ENCODE measurements around the gene PHLDB1.

Gene PHLDB1

DNA sequence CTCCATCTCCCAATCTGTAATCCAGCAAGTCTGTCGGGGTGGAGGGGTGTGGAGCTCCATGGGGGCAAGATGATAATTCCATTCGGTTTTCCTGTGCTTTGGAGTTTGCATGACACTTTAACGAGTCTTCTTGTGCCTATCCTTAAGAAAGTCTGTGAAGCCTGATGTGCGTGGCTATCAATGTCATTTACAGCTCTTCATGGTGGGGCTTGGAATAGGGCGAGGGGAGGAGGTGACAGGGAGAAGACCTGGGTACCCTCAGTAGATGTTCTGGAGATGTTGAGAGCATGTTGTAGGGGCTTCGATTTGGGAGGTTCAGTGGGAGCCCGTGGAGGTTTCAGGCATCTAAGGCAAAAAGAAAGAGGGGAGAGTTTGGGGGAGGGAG lies 579 bp upstream of the PHLDB1 start:
- no peaks in the 10 kb centered on the region for H3K9me2 ChIP-seq (replicated peaks; ENCODE audit: control insufficient read depth, low read length)
- no peak overlapping the region for H3K4me3 ChIP-seq (ENCODE audit: low read length)
- no peak overlapping the region for H3K27ac ChIP-seq (ENCODE audit: low read depth, low read length)
- no peaks in the 10 kb centered on the region for H3K9me3 ChIP-seq (ENCODE audit: control insufficient read depth, insufficient read depth, low read length)
- peaks cover 17% of the 10 kb centered on the region for H3F3A ChIP-seq (ENCODE audit: control insufficient read depth, insufficient read depth)
- no peak overlapping the region for H3K4me2 ChIP-seq (ENCODE audit: low read length)
- peaks cover 38% of the 10 kb centered on the region for H3K4me1 ChIP-seq (ENCODE audit: control insufficient read depth, low read length)
- H3K79me2 ChIP-seq (ENCODE audit: control insufficient read depth, low read length), result no peaks in the 10 kb centered on the region
- peaks cover 45% of the 10 kb centered on the region for H3K27me3 ChIP-seq (ENCODE audit: control insufficient read depth, low read length)
- TF ChIP-seq EZH2phosphoT487 (IDR thresholded peaks at IDR 0.05; ENCODE audit: borderline replicate concordance, low read length), result no peak
- TF ChIP-seq, protein P1, sequence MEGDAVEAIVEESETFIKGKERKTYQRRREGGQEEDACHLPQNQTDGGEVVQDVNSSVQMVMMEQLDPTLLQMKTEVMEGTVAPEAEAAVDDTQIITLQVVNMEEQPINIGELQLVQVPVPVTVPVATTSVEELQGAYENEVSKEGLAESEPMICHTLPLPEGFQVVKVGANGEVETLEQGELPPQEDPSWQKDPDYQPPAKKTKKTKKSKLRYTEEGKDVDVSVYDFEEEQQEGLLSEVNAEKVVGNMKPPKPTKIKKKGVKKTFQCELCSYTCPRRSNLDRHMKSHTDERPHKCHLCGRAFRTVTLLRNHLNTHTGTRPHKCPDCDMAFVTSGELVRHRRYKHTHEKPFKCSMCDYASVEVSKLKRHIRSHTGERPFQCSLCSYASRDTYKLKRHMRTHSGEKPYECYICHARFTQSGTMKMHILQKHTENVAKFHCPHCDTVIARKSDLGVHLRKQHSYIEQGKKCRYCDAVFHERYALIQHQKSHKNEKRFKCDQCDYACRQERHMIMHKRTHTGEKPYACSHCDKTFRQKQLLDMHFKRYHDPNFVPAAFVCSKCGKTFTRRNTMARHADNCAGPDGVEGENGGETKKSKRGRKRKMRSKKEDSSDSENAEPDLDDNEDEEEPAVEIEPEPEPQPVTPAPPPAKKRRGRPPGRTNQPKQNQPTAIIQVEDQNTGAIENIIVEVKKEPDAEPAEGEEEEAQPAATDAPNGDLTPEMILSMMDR (IDR thresholded peaks at IDR 0.05; ENCODE audit: low read depth, low read length, poor library complexity, severe bottlenecking), result no peak
- H4K20me1 ChIP-seq (ENCODE audit: control insufficient read depth, insufficient read depth, low read depth, low read length), result no peaks in the 10 kb centered on the region
- H3K36me3 ChIP-seq (ENCODE audit: control insufficient read depth, low read length), result peaks cover 6% of the 10 kb centered on the region

DNA sequence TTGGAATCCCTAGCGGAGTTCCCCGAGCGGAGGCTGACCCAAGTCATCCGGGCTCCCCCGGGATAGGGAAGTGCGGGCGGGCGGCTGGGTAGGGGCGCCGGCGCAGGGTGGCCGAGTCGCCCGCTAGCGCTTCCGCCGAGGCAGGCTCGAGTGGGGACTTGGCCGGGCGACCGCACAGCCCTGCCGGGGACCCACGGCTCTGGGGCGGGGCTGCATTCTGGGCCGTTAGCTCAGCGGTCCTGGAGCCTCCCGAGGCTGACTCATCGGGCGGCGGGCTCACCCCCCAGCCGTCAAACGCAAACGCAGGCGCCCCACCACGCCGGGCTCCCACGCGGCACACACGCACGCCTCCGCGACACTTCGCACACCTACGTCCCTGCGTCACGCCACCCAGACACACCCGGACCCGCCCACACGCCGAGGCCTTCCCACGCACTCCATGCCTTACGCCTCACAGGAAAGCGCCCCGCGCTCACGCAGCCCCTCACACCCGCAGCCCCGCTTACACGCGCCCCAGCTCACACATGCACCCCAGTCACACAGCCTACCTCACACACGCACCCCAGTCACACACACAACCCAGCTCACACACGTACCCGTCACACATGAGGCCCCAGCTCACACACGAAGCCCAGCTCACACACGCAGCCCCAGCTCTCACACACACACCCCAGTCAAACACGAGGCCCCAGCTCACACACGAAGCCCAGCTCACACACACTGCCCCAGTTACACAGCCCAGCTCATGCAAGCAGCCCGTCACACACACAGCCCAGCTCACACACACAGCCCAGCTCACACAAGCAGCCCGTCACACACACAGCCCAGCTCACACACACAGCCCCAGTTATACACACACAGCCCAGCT lies 1.2 kb downstream of the PHLDB1 start:
- Histone ChIP-seq H4K20me1 (ENCODE audit: control insufficient read depth, insufficient read depth, low read depth, low read length) (no peaks in the 10 kb centered on the region), H3K4me1 (ENCODE audit: control insufficient read depth, low read length) (peaks cover 38% of the 10 kb centered on the region), H3K4me3 (ENCODE audit: low read length) (peak overlapping the region; percentile 67), H3K9me3 (ENCODE audit: control insufficient read depth, insufficient read depth, low read length) (no peaks in the 10 kb centered on the region), H3K79me2 (ENCODE audit: control insufficient read depth, low read length) (no peaks in the 10 kb centered on the region), H3K27me3 (ENCODE audit: control insufficient read depth, low read length) (peaks cover 57% of the 10 kb centered on the region), H3F3A (ENCODE audit: control insufficient read depth, insufficient read depth) (peaks cover 12% of the 10 kb centered on the region), H3K27ac (ENCODE audit: low read depth, low read length) (no peak overlapping the region), H3K36me3 (ENCODE audit: control insufficient read depth, low read length) (no peaks in the 10 kb centered on the region), H3K4me2 (ENCODE audit: low read length) (peak overlapping the region; percentile 84), H3K9me2 (replicated peaks; ENCODE audit: control insufficient read depth, low read length) (no peaks in the 10 kb centered on the region)
- TF ChIP-seq, protein P1 (IDR thresholded peaks at IDR 0.05; ENCODE audit: low read depth, low read length, poor library complexity, severe bottlenecking), result no peak
- TF ChIP-seq EZH2phosphoT487 (IDR thresholded peaks at IDR 0.05; ENCODE audit: borderline replicate concordance, low read length), result no peak

GRCh38 chr11:118609380-118610224 lies 2.2 kb downstream of the PHLDB1 start:
- Histone ChIP-seq H3F3A (ENCODE audit: control insufficient read depth, insufficient read depth) (peaks cover 7% of the 10 kb centered on the region; the same call in 1 of the 2 replicates), H3K27ac (ENCODE audit: low read depth, low read length) (no peak overlapping the region), H3K9me3 (ENCODE audit: control insufficient read depth, insufficient read depth, low read length) (no peaks in the 10 kb centered on the region), H3K4me2 (ENCODE audit: low read length) (peak overlapping the region; percentile 84), H3K9me2 (replicated peaks; ENCODE audit: control insufficient read depth, low read length) (no peaks in the 10 kb centered on the region), H3K36me3 (ENCODE audit: control insufficient read depth, low read length) (no peaks in the 10 kb centered on the region), H3K79me2 (ENCODE audit: control insufficient read depth, low read length) (no peaks in the 10 kb centered on the region), H3K27me3 (ENCODE audit: control insufficient read depth, low read length) (peaks cover 61% of the 10 kb centered on the region), H3K4me3 (ENCODE audit: low read length) (peak overlapping the region; percentile 67), H3K4me1 (ENCODE audit: control insufficient read depth, low read length) (peaks cover 38% of the 10 kb centered on the region), H4K20me1 (ENCODE audit: control insufficient read depth, insufficient read depth, low read depth, low read length) (no peaks in the 10 kb centered on the region)
- TF ChIP-seq, protein P1 (IDR thresholded peaks at IDR 0.05; ENCODE audit: low read depth, low read length, poor library complexity, severe bottlenecking), result no peak
- peak; percentile 80; the same call in 1 of the 2 replicates for TF ChIP-seq EZH2phosphoT487 (IDR thresholded peaks at IDR 0.05; ENCODE audit: borderline replicate concordance, low read length)
